ENCODE results near the gene ANKS1A. TPM values are rescaled to one million over a fixed set of nuclear protein-coding genes. Genes with fewer than 3 reads are reported as not detected.

The ANKS1A gene
- total RNA-seq, 1 donor from 2014 or later: 20.9 TPM

- H3K9me3 ChIP-seq: no peaks in the 10 kb centered on the region
Measured at GRCh38 chr6:34957231-34957783, 68.3 kb downstream of the ANKS1A start.

GRCh38 chr6:34958734-34959133, 69.7 kb downstream of the ANKS1A start:
- Histone ChIP-seq H3K27ac (no peak overlapping the region), H3K36me3 (peaks cover 0 to 4% of the 10 kb centered on the region in 2 donors), H3K27me3 (no peaks in the 10 kb centered on the region), H3K4me3 (no peak overlapping the region), H3K4me1 (no peaks in the 10 kb centered on the region), H3K9me3 (no peaks in the 10 kb centered on the region)
- intact Hi-C loops (cut with DNase I): no loop called here
- no peak for DNase-seq (ENCODE audit: low spot score in 2 of 2)
- TF ChIP-seq CTCF (IDR thresholded peaks at IDR 0.05): no peak

More at GRCh38 chr6:34957231-34957783, 68.3 kb downstream of the ANKS1A start:
- TF ChIP-seq CTCF (IDR thresholded peaks at IDR 0.05): no peak
- no peak for DNase-seq (ENCODE audit: low spot score in 2 of 2)
- peaks cover 0 to 4% of the 10 kb centered on the region in 2 donors for H3K36me3 ChIP-seq
- intact Hi-C loops (cut with DNase I): no loop called here
- no peaks in the 10 kb centered on the region for H3K4me1 ChIP-seq
- H3K4me3 ChIP-seq: no peak overlapping the region
- H3K27ac ChIP-seq: no peak overlapping the region
- no peaks in the 10 kb centered on the region for H3K27me3 ChIP-seq

DNA sequence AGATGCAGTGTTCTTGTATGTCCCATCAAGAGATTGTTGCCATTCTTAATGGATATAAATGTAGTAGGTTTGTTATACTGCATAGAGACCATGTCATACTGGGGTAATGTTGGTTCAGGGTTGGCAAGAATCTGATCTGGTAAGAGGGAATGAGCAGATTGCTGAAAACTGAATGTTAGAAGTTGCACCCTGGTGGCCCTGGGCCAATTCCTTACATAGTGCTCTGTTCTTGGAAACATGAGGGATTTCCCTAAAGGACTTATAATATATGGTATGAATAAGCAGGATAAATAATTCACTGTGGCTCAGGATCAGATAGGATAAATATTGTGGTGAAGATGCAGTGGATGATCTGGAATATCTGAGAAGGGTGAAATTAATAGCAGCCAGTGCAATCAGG, 70.2 kb downstream of the ANKS1A start:
- Histone ChIP-seq H3K27ac (no peak overlapping the region), H3K4me3 (no peak overlapping the region), H3K27me3 (no peaks in the 10 kb centered on the region), H3K36me3 (peaks cover 0 to 4% of the 10 kb centered on the region in 2 donors), H3K4me1 (no peaks in the 10 kb centered on the region), H3K9me3 (no peaks in the 10 kb centered on the region)
- no peak for DNase-seq (ENCODE audit: low spot score in 2 of 2)
- no peak for TF ChIP-seq CTCF (IDR thresholded peaks at IDR 0.05)
- intact Hi-C loops (cut with DNase I): no loop called here

DNA sequence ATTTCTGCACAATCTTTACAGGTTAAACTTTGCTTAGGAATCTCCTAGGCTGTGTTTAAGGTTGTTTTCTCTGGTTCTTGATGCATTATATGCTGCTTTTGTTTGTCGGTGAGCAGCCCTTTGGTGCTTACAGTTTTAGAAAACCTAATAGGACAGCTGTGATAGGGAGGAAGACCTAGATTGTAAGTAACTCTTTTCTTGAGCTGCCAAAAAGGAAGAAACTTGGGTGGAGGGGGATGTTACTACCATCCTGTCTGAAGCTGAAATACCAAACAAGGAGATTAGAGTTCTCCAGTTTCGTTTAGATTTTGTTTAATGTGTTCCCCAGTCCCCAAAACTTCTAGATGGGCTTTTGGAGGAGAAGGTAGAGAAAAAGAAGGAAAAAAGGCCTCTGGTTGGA, 72.0 kb downstream of the ANKS1A start:
- Histone ChIP-seq H3K4me3 (no peak overlapping the region), H3K36me3 (peaks cover 0 to 4% of the 10 kb centered on the region in 2 donors), H3K27me3 (no peaks in the 10 kb centered on the region), H3K27ac (no peak overlapping the region), H3K9me3 (no peaks in the 10 kb centered on the region), H3K4me1 (peaks cover 0 to 8% of the 10 kb centered on the region in 2 donors)
- TF ChIP-seq CTCF (IDR thresholded peaks at IDR 0.05): no peak
- no peak for DNase-seq (ENCODE audit: low spot score in 2 of 2)
- intact Hi-C loops (cut with DNase I): no loop called here

DNA sequence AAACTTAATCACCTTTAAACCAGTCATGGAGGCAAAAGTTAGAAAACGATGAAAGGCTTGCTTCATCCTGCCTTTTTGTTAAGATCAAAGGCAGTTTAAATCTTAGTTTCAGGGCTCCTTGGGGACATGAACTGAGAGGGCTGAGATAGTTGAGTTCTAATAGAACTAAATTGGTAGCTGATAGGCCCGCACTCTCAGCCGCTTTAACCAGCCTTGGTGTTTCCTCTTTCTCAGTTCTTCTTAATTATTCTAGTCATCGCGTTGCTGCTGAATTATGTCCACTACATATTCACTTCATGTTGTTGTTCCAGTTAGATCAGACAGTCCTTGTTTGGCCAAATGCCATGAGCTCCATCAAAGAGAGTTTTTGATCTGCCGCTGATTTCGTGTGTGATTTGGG, 72.5 kb downstream of the ANKS1A start:
- intact Hi-C loops (cut with DNase I): no loop called here

More for the DNA sequence above, 72.5 kb downstream of the ANKS1A start:
- Histone ChIP-seq H3K4me1 (peaks cover 0 to 8% of the 10 kb centered on the region in 2 donors), H3K9me3 (no peaks in the 10 kb centered on the region), H3K36me3 (peaks cover 0 to 4% of the 10 kb centered on the region in 2 donors), H3K27ac (no peak overlapping the region), H3K27me3 (no peaks in the 10 kb centered on the region), H3K4me3 (no peak overlapping the region)
- no peak for DNase-seq (ENCODE audit: low spot score in 2 of 2)
- no peak for TF ChIP-seq CTCF (IDR thresholded peaks at IDR 0.05)

Measured in ascending aorta (tissue), 2 donors.